BJ (cell line): ENCODE results near the gene TFB2M. TPM values are rescaled to one million over a fixed set of nuclear protein-coding genes. Genes with fewer than 3 reads are reported as not detected.

ENCODE experiments used
- CTCF ChIA-PET: fragments of 350-600 bp; formaldehyde crosslinking; extraction: SDS; loops from one replicate; lab custom pipeline; 2021; ENCODE audit warnings: antibody characterized with exemption, inconsistent platforms; lab: Yijun Ruan, JAX
- POLR2A ChIA-PET: fragments of 300-600 bp; sonication (Branson Sonifier 250); formaldehyde crosslinking; extraction: SDS; loops from one replicate; lab custom pipeline; 2021; ENCODE audit warnings: antibody characterized with exemption; lab: Charles Lee
- DNase-seq: peaks from one replicate; pipeline ENCODE4 v3.0.0-alpha.2; 2011; ENCODE audit warnings: low read depth
- H3K27me3 ChIP-seq: 2 replicates; pipeline ENCODE4 v1.6.0; 2011; ENCODE audit warnings: low read length; ENCODE audit not compliant: control insufficient read depth, insufficient read depth
- H3K36me3 ChIP-seq: 2 replicates; pipeline ENCODE4 v1.5.1; 2011; ENCODE audit warnings: low read length; ENCODE audit not compliant: control insufficient read depth, insufficient read depth
- H3K4me3 ChIP-seq: 2 replicates; pipeline ENCODE4 v1.5.1; 2011; ENCODE audit warnings: low read depth, mild to moderate bottlenecking, control low read depth, low read length
- polyA minus RNA-seq: library from RNA; depleted of rRNA, polyadenylated mRNA; stranded (reverse); fragments of >200 nt; gene quantifications from 2 replicates; pipeline ENCODE4 v1.2.3, GENCODE V29; 2011; rRNA and poly(A)+ RNA removed
- polyA plus RNA-seq: library from polyadenylated mRNA; depleted of rRNA; stranded (reverse); fragments of >200 nt; gene quantifications from 2 replicates; pipeline ENCODE4 v1.2.3, GENCODE V29; 2011; rRNA removed
- TF ChIP-seq, protein P1 (sequence below): IDR thresholded peaks from 2 replicates; pipeline ENCODE4 v1.5.1; 2011; ENCODE audit warnings: low read depth, mild to moderate bottlenecking, control low read depth, inconsistent platforms, low read length, moderate library complexity; ENCODE audit not compliant: insufficient read depth

Gene TFB2M
- polyA plus RNA-seq (10.9 and 17.4 TPM in 2 replicates), polyA minus RNA-seq (4.6 and 5.4 TPM in 2 replicates)

- DNase-seq, result peak; percentile 94
- Histone ChIP-seq H3K27me3 (no peaks in the 10 kb centered on the region), H3K4me3 (peak within 1 kb of the TSS; percentile 97), H3K36me3 (no peaks in the 10 kb centered on the region; the same call in 1 of the 2 replicates)
- TF ChIP-seq, protein P1, sequence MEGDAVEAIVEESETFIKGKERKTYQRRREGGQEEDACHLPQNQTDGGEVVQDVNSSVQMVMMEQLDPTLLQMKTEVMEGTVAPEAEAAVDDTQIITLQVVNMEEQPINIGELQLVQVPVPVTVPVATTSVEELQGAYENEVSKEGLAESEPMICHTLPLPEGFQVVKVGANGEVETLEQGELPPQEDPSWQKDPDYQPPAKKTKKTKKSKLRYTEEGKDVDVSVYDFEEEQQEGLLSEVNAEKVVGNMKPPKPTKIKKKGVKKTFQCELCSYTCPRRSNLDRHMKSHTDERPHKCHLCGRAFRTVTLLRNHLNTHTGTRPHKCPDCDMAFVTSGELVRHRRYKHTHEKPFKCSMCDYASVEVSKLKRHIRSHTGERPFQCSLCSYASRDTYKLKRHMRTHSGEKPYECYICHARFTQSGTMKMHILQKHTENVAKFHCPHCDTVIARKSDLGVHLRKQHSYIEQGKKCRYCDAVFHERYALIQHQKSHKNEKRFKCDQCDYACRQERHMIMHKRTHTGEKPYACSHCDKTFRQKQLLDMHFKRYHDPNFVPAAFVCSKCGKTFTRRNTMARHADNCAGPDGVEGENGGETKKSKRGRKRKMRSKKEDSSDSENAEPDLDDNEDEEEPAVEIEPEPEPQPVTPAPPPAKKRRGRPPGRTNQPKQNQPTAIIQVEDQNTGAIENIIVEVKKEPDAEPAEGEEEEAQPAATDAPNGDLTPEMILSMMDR, result no peak
- ChIA-PET POLR2A (interaction anchor here (1.5 kb wide), 1 partner anchor 67 kb away, joined by 4 read pairs; no protein-coding TSS in a partner anchor), CTCF (interaction anchor here (0.7 to 1.4 kb wide), 5 partner anchors 9 to 134 kb away, joined by 3 to 5 read pairs (median 3); no protein-coding TSS in a partner anchor)
Measured at GRCh38 chr1:246566128-246566812, at the start of gene TFB2M, which contains the start of gene CNST. TFB2M (minus strand) TSS chr1:246566261; CDS start chr1:246566138, 123 bp downstream. CNST (plus strand) TSS chr1:246566456; CDS start chr1:246591563, 25,107 bp downstream.

DNA sequence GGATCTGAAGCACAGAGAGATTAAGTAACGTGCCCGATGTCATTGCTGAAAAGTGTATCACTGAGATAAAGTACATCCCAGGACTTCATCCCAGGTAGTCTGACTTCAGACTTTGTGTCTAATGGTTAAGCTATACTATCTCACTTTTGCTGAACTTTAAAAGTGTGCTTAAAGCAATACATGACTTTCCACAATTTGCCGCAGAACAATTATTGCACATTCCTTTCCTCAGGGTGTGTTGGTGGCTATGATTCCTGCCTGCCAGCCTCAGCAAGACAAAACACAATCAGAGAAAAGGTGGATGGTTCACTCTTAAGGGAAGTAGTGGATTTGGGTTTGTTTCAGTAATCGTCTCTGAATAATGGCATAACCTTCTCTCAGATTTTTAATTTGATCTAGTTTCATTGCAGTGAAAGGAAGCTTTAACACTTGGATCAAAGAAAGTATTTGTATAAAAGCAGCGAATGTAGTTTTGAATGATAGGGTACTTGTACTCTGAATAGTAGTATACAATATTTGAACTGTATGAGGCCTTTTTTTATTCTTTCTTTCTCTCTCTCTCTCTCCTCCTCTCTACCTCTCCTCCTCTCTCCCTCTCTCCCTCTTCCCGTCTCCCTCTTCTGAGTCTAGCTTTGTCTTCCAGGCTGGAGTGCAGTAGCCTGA is 47.2 kb upstream of the TFB2M start:
- DNase-seq, result no peak
- TF ChIP-seq, protein P1, result no peak
- POLR2A ChIA-PET, result no interaction called here
- Histone ChIP-seq H3K36me3 (no peaks in the 10 kb centered on the region), H3K27me3 (no peaks in the 10 kb centered on the region), H3K4me3 (no peak overlapping the region)
- CTCF ChIA-PET, result interaction anchor here (0.6 to 1.5 kb wide), 3 partner anchors 9 to 1640 kb away, joined by 3 to 5 read pairs (median 3); no protein-coding TSS in a partner anchor

- H3K27me3 ChIP-seq, result no peaks in the 10 kb centered on the region
- CTCF ChIA-PET, result interaction anchor here (1.4 kb wide), 1 partner anchor 8 kb away, joined by 4 read pairs; no protein-coding TSS in a partner anchor
- TF ChIP-seq, protein P1, result no peak
- H3K36me3 ChIP-seq, result no peaks in the 10 kb centered on the region
- POLR2A ChIA-PET, result no interaction called here
- no peak overlapping the region for H3K4me3 ChIP-seq
- DNase-seq, result no peak
Measured at GRCh38 chr1:246609632-246610031, 43.6 kb upstream of the TFB2M start.

DNA sequence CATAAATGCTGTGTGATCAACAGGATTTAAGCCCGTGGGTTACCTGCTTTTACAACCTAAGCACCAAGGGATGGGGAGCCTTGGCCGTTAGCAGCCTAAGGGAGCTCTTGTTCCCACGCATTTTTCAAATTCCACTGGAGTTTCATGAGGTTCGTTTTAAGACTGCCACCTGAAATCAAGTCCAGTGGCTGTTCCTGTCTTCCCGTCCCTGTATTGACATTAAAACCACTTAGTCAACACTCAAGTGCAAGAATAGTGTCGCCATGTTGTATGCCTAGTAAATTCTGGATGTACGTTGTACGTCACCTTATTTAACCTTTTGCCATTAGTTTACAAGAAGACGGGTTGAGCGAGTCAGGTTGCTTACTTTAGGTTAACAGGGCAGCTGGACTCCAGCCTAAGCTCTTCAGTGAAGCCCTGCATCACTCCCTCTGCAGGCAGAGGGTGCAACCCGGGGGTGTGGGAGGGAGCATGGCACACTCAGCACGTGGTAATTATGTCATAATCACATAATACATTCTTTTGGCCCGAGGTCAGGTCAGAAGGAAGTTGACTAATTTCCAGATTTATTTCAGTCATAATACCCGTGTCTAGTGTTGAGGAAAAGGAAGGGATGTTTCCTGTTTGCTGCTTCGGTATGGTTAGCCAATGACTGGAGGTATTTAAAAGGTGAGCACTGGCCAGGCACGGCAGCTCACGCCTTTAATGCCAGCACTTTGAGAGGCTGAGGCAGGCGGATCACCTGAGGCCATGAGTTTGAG is 42.7 kb upstream of the TFB2M start:
- TF ChIP-seq, protein P1, result peak; percentile 32; the same call in 1 of the 2 replicates
- no peak overlapping the region for H3K4me3 ChIP-seq
- POLR2A ChIA-PET, result interaction anchor here (0.5 to 0.7 kb wide), 2 partner anchors 24 to 30 kb away, joined by 3 read pairs; no protein-coding TSS in a partner anchor

More for the DNA sequence above, 42.7 kb upstream of the TFB2M start:
- peak; percentile 74 for DNase-seq
- Histone ChIP-seq H3K27me3 (no peaks in the 10 kb centered on the region), H3K36me3 (no peaks in the 10 kb centered on the region)
- CTCF ChIA-PET, result interaction anchor here (0.8 to 1.4 kb wide), 5 partner anchors 9 to 99 kb away, joined by 3 to 5 read pairs (median 3); no protein-coding TSS in a partner anchor
